Measurements from ENCODE around the gene OPN3. TPM values are rescaled to one million over a fixed set of nuclear protein-coding genes. Genes with fewer than 3 reads are reported as not detected.
"Not testable (repeated sequence)": the region's sequence is repeated elsewhere in the genome, so short reads cannot be mapped to it uniquely, and the experiment has no call there.

Gene OPN3
- total RNA-seq, 1 donor from 2014 or later: 15.1 TPM

- DNase-seq (ENCODE audit: low spot score): no peak
- H3K27ac Mint-ChIP-seq: no peak overlapping the region
- no peaks in the 10 kb centered on the region for H3K4me1 Mint-ChIP-seq (ENCODE audit: low read depth)
- intact Hi-C loops (cut with micrococcal nuclease): no loop called here
- H3K27me3 Mint-ChIP-seq (ENCODE audit: low read depth): peaks cover 1% of the 10 kb centered on the region
- no peaks in the 10 kb centered on the region for H3K9me3 Mint-ChIP-seq
- no peak overlapping the region for H3K4me3 Mint-ChIP-seq (ENCODE audit: low read depth)
- no peaks in the 10 kb centered on the region for H3K36me3 Mint-ChIP-seq (ENCODE audit: low read depth)
Observed at GRCh38 chr1:241666419-241666818, 26.2 kb upstream of the OPN3 start.

- no peaks in the 10 kb centered on the region for H3K9me3 Mint-ChIP-seq
- H3K4me1 Mint-ChIP-seq (ENCODE audit: low read depth): no peaks in the 10 kb centered on the region
- intact Hi-C loops (cut with micrococcal nuclease): no loop called here
Observed at GRCh38 chr1:241660424-241660972, 20.3 kb upstream of the OPN3 start.

GRCh38 chr1:241659016-241659415 is 18.8 kb upstream of the OPN3 start:
- intact Hi-C loops (cut with micrococcal nuclease); H3K9me3 Mint-ChIP-seq; H3K4me1 Mint-ChIP-seq (ENCODE audit: low read depth); H3K27ac Mint-ChIP-seq; H3K4me3 Mint-ChIP-seq (ENCODE audit: low read depth); DNase-seq (ENCODE audit: low spot score); H3K36me3 Mint-ChIP-seq (ENCODE audit: low read depth): not testable (repeated sequence)
- H3K27me3 Mint-ChIP-seq (ENCODE audit: low read depth): peaks cover 11% of the 10 kb centered on the region

More at GRCh38 chr1:241660424-241660972, 20.3 kb upstream of the OPN3 start:
- Mint-ChIP-seq H3K27ac (no peak overlapping the region), H3K4me3 (ENCODE audit: low read depth) (no peak overlapping the region), H3K27me3 (ENCODE audit: low read depth) (peaks cover 7% of the 10 kb centered on the region), H3K36me3 (ENCODE audit: low read depth) (no peaks in the 10 kb centered on the region)
- DNase-seq (ENCODE audit: low spot score): no peak

- Mint-ChIP-seq H3K36me3 (ENCODE audit: low read depth) (no peaks in the 10 kb centered on the region), H3K9me3 (no peaks in the 10 kb centered on the region), H3K4me1 (ENCODE audit: low read depth) (no peaks in the 10 kb centered on the region), H3K4me3 (ENCODE audit: low read depth) (no peak overlapping the region), H3K27me3 (ENCODE audit: low read depth) (peaks cover 11% of the 10 kb centered on the region), H3K27ac (no peak overlapping the region)
- DNase-seq (ENCODE audit: low spot score): no peak
- intact Hi-C loops (cut with micrococcal nuclease): no loop called here
Observed at GRCh38 chr1:241658081-241658793, 18.1 kb upstream of the OPN3 start.

- no peak for DNase-seq (ENCODE audit: low spot score)
- Mint-ChIP-seq H3K4me1 (ENCODE audit: low read depth) (no peaks in the 10 kb centered on the region), H3K27me3 (ENCODE audit: low read depth) (peaks cover 11% of the 10 kb centered on the region), H3K9me3 (no peaks in the 10 kb centered on the region), H3K4me3 (ENCODE audit: low read depth) (no peak overlapping the region), H3K27ac (no peak overlapping the region), H3K36me3 (ENCODE audit: low read depth) (no peaks in the 10 kb centered on the region)
- intact Hi-C loops (cut with micrococcal nuclease): no loop called here
Observed at GRCh38 chr1:241654641-241655040, 14.5 kb upstream of the OPN3 start.

DNA sequence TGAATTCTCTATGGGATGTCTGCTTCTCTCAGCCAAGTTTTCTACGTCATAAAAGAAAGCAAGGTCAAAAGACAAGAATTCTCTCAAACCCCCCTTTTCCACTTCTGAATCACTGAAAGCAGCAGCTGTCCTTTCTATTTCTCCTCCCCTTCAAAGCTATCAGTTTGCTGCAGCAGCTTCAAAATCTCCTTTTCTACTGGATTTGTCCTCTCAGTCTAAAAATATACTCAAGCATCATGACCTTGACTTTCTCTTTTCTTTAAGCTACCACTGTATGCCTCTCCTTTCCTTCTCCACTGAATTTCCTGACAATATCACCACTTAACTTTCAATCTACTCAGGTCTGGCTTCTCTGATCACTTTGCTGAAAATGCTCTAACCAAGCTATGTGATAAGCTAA is 13.8 kb upstream of the OPN3 start:
- H3K9me3 Mint-ChIP-seq: no peaks in the 10 kb centered on the region

GRCh38 chr1:241652012-241652411 is 11.8 kb upstream of the OPN3 start, which contains the start of gene WDR64:
Gene WDR64 (plus strand): TSS chr1:241652281. CDS start chr1:241652485, 204 bp downstream.
- Mint-ChIP-seq H3K27me3 (ENCODE audit: low read depth) (peaks cover 11% of the 10 kb centered on the region), H3K36me3 (ENCODE audit: low read depth) (no peaks in the 10 kb centered on the region), H3K4me3 (ENCODE audit: low read depth) (no peak within 1 kb of the TSS), H3K27ac (no peak within 1 kb of the TSS), H3K9me3 (no peaks in the 10 kb centered on the region), H3K4me1 (ENCODE audit: low read depth) (no peaks in the 10 kb centered on the region)
- no peak for DNase-seq (ENCODE audit: low spot score)
- intact Hi-C loops (cut with micrococcal nuclease): no loop called here

More for the DNA sequence above, 13.8 kb upstream of the OPN3 start:
- intact Hi-C loops (cut with micrococcal nuclease): no loop called here
- Mint-ChIP-seq H3K27ac (no peak overlapping the region), H3K4me3 (ENCODE audit: low read depth) (no peak overlapping the region), H3K27me3 (ENCODE audit: low read depth) (peaks cover 11% of the 10 kb centered on the region), H3K4me1 (ENCODE audit: low read depth) (no peaks in the 10 kb centered on the region), H3K36me3 (ENCODE audit: low read depth) (no peaks in the 10 kb centered on the region)
- no peak for DNase-seq (ENCODE audit: low spot score)

DNA sequence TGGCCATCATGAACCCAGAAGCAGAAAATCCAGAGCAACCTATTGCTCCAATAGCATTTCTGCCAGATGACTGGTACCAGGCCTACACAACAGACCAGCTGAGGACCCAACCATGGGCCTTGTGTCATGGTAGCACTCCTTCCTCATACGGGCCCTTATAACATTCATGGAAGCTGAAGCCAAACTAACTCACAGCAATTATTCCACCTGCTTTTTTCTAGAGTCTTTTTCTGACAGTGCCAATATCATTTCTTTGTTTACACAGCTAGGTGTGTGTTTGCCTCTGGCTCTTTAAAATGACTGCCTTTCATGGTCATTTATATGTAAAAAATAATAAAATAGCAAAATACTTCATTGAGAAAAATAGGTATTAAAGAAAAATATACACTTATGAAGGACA is 8.0 kb upstream of the OPN3 start:
- Mint-ChIP-seq H3K27ac (no peak overlapping the region), H3K4me1 (ENCODE audit: low read depth) (peaks cover 6% of the 10 kb centered on the region), H3K4me3 (ENCODE audit: low read depth) (no peak overlapping the region), H3K27me3 (ENCODE audit: low read depth) (peaks cover 6% of the 10 kb centered on the region), H3K9me3 (peaks cover 2% of the 10 kb centered on the region), H3K36me3 (ENCODE audit: low read depth) (no peaks in the 10 kb centered on the region)
- intact Hi-C loops (cut with micrococcal nuclease): no loop called here
- no peak for DNase-seq (ENCODE audit: low spot score)

GRCh38 chr1:241647658-241648057 is 7.5 kb upstream of the OPN3 start:
- Mint-ChIP-seq H3K27me3 (ENCODE audit: low read depth) (peaks cover 6% of the 10 kb centered on the region), H3K4me1 (ENCODE audit: low read depth) (peaks cover 6% of the 10 kb centered on the region), H3K27ac (no peak overlapping the region), H3K36me3 (ENCODE audit: low read depth) (no peaks in the 10 kb centered on the region), H3K4me3 (ENCODE audit: low read depth) (no peak overlapping the region), H3K9me3 (peaks cover 3% of the 10 kb centered on the region)
- no peak for DNase-seq (ENCODE audit: low spot score)
- intact Hi-C loops (cut with micrococcal nuclease): no loop called here

DNA sequence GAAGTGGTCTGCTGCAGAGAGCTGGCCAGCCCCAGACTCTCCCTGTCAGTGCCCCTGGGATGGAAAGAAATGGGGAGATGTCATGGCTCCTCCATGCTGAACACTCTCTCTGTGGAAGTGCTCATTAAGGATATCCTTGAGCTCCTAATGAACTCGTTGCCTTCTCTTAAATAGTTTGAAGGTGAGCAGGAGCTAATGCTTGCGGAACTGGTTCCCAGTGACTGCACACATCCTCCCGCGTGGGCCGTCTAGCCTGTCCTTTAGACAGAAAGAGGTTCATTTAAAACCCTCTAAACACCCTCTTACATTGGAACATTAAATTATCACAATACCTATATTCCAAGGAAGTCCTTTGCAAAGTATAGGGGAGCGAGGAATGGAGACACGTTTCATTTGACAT is 6.0 kb upstream of the OPN3 start:
- H3K4me1 Mint-ChIP-seq (ENCODE audit: low read depth): peaks cover 6% of the 10 kb centered on the region
- no peaks in the 10 kb centered on the region for H3K36me3 Mint-ChIP-seq (ENCODE audit: low read depth)
- peaks cover 3% of the 10 kb centered on the region for H3K27me3 Mint-ChIP-seq (ENCODE audit: low read depth)
- intact Hi-C loops (cut with micrococcal nuclease): no loop called here
- H3K27ac Mint-ChIP-seq: no peak overlapping the region
- DNase-seq (ENCODE audit: low spot score): no peak
- H3K4me3 Mint-ChIP-seq (ENCODE audit: low read depth): no peak overlapping the region
- peaks cover 7% of the 10 kb centered on the region for H3K9me3 Mint-ChIP-seq

GRCh38 chr1:241645199-241645598 is 5.0 kb upstream of the OPN3 start:
- Mint-ChIP-seq H3K36me3 (ENCODE audit: low read depth) (peaks cover 3% of the 10 kb centered on the region), H3K27ac (no peak overlapping the region), H3K4me3 (ENCODE audit: low read depth) (no peak overlapping the region), H3K4me1 (ENCODE audit: low read depth) (peaks cover 12% of the 10 kb centered on the region), H3K27me3 (ENCODE audit: low read depth) (no peaks in the 10 kb centered on the region), H3K9me3 (peaks cover 7% of the 10 kb centered on the region)
- intact Hi-C loops (cut with micrococcal nuclease): no loop called here
- no peak for DNase-seq (ENCODE audit: low spot score)

- H3K4me1 Mint-ChIP-seq (ENCODE audit: low read depth): peaks cover 12% of the 10 kb centered on the region
- H3K27me3 Mint-ChIP-seq (ENCODE audit: low read depth): no peaks in the 10 kb centered on the region
- H3K4me3 Mint-ChIP-seq (ENCODE audit: low read depth): no peak overlapping the region
- H3K27ac Mint-ChIP-seq: no peak overlapping the region
- DNase-seq (ENCODE audit: low spot score): no peak
- peaks cover 3% of the 10 kb centered on the region for H3K36me3 Mint-ChIP-seq (ENCODE audit: low read depth)
- H3K9me3 Mint-ChIP-seq: peaks cover 7% of the 10 kb centered on the region
- intact Hi-C loops (cut with micrococcal nuclease): loop anchor here (5.0 kb wide), 1 partner anchor 112 kb away; the partner anchor contains the start of gene KMO
Observed at GRCh38 chr1:241644259-241644658, 4.1 kb upstream of the OPN3 start.

DNA sequence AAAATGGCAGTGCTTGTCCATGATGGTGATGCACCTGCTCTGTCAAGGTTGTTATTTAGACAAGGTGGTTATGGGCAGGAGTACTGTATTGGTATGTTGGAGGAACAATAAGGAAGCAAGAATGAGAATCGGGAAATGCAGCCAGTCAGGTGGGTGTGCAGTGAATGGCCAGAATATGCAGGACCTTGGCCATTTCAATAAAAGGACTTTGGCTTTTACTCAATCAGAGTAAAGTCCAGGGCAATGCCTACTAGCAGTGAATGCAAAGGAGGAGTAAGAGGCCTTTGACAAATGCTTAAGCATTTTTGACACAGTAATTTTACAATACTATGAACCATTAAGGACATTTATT is 2.4 kb upstream of the OPN3 start:
- intact Hi-C loops (cut with micrococcal nuclease): loop anchor here (5.0 kb wide), 1 partner anchor 110 kb away; the partner anchor contains the start of gene KMO
- no peaks in the 10 kb centered on the region for H3K27me3 Mint-ChIP-seq (ENCODE audit: low read depth)
- no peak overlapping the region for H3K27ac Mint-ChIP-seq
- DNase-seq (ENCODE audit: low spot score): no peak
- peaks cover 7% of the 10 kb centered on the region for H3K9me3 Mint-ChIP-seq
- peaks cover 23% of the 10 kb centered on the region for H3K4me1 Mint-ChIP-seq (ENCODE audit: low read depth)
- peaks cover 6% of the 10 kb centered on the region for H3K36me3 Mint-ChIP-seq (ENCODE audit: low read depth)
- no peak overlapping the region for H3K4me3 Mint-ChIP-seq (ENCODE audit: low read depth)

Data from activated T-helper 2 cell treated with anti-CD3 and anti-CD28 coated beads, Interferon-gamma antibody, Interleukin-2, Interleukin-4, amounts not matched to agents 10 μg/mL and 5 μg/mL and 100 μg/mL, durations not matched to agents 14 hours and 24 hours and 36 hours (primary cell).